K562 (cell line): Measurements from ENCODE around the gene SOS2.

Experiments
- KLF13 ChIP-seq: fragments of 450-650 bp; IDR thresholded peaks from 2 replicates; pipeline ENCODE4 v1.6.1; 2016; ENCODE audit warnings: missing genetic modification characterization, low read depth, mild to moderate bottlenecking, missing compliant biosample characterization, moderate library complexity, borderline replicate concordance
- MAFF ChIP-seq: IDR thresholded peaks from 2 replicates; pipeline ENCODE4 v1.6.1; 2012; ENCODE audit warnings: low read length, improper control_type of control experiment
- SMC3 ChIP-seq: conservative IDR thresholded peaks from 2 replicates; pipeline ENCODE4 v1.6.1; 2011; ENCODE audit warnings: low read depth, low read length, improper control_type of control experiment; ENCODE audit not compliant: insufficient read depth
- TF ChIP-seq, protein P1 (sequence below), 3 experiments: IDR thresholded peaks in 2 of 3; conservative IDR thresholded peaks in 1 of 3; 2 replicates each; pipeline ENCODE4 v1.5.1; 2011 to 2012; ENCODE audit warnings: low read length in 3 of 3, mild to moderate bottlenecking in 3 of 3, control low read depth in 2 of 3, improper control_type of control experiment in 1 of 3, inconsistent platforms in 1 of 3, low read depth in 1 of 3, mixed read lengths in 1 of 3, moderate library complexity in 1 of 3; ENCODE audit not compliant: insufficient read depth in 2 of 3

DNA sequence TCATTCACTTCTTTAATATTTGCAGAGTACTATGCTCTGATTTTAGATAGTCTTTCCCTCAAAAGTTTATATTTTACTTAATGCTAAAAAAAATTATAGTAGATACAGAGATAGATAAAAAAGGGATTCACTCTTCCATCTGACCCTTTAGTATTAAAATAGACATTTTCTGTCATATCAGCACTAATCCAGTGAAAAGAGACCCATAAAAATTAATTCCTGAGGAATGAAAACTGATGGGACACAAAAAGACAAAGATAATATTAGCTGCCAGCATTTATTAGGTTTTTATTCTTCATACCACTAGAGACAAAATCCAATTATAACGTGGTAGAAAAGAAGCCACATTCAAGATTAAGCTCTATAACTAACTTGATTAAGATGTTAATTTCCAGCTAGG is 45.3 kb downstream of the SOS2 start:
- TF ChIP-seq KLF13 (tag) (no peak), MAFF (peak; percentile 67), SMC3 (no peak)
- TF ChIP-seq, protein P1, sequence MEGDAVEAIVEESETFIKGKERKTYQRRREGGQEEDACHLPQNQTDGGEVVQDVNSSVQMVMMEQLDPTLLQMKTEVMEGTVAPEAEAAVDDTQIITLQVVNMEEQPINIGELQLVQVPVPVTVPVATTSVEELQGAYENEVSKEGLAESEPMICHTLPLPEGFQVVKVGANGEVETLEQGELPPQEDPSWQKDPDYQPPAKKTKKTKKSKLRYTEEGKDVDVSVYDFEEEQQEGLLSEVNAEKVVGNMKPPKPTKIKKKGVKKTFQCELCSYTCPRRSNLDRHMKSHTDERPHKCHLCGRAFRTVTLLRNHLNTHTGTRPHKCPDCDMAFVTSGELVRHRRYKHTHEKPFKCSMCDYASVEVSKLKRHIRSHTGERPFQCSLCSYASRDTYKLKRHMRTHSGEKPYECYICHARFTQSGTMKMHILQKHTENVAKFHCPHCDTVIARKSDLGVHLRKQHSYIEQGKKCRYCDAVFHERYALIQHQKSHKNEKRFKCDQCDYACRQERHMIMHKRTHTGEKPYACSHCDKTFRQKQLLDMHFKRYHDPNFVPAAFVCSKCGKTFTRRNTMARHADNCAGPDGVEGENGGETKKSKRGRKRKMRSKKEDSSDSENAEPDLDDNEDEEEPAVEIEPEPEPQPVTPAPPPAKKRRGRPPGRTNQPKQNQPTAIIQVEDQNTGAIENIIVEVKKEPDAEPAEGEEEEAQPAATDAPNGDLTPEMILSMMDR (IDR thresholded peaks at IDR 0.05 in 2 of 3, conservative IDR thresholded peaks at IDR 0.05 in 1 of 3; ENCODE audit: insufficient read depth in 2 of 3, low read depth in 1 of 3, low read length in 3 of 3): no peak
